Measurements from ENCODE around the gene PTPN23.

Gene PTPN23

DNA sequence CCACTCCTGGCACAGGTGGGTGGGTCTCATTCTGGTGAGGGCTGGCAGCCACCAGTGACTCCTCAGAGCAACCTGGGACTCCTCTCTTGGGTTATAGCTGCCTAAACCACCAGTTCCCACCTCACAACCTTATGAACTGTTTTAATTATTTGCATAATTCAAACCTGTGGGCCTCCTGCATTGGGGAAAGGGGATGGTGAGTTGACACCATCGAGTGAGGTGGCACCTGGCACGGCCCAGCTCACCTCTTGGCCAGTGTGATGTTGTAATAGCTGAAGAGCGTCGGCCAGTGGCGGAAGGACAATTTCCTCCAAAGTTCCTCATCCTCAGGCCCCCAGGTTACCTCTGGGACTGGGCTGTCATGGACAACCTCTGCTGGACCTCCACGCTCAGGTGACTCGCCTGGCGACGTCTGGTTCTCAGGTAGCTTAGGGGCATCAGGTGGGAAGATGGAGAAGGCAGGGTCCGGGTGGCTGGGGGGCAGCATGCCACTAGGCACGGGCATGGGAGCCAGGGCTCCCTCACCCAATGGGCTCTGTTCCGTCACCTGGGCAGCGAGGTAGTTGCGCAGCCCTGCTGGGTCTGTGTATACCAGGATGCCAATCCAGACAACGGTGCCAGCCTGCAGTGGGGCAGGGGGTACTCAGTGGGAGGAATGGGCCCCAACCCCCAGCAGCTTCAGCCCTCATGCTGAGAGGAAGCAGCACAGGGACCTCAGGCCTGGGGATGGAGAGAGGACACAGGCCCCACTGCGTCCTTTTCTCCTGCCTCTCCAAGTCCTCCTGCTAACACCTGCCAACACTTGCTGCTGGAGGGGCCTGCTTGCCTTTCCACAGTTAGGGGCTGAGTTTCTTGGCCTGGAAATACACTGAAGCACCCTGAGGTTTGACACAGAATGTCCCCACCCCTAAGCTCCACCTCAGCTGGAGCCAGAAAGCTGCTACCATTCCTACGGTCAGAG lies 38.5 kb downstream of the PTPN23 start:
- DNase-seq (ENCODE audit: low read depth in 3 of 3): no peak

DNA sequence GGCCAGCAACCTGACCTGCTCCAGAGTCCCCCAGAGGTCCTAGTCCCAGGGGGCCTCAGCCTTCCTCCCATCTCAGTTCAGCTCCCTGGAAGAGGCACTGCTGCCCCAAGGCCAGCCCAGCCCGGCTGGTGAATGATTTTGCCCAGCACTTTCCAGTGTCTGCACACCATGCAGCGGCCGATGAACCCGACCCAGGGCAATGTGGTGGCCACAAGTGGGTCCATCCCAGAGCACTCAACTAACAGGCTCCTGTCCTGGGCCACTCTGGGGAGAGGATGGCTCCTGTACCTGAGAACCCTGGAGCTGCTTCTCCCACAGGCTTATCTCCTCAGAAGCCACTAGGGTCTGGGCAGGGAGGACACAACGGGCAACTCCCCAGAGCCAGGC lies 39.2 kb downstream of the PTPN23 start:
- no peak for DNase-seq (ENCODE audit: low read depth in 3 of 3)

GRCh38 chr3:47420511-47421484 lies 40.0 kb downstream of the PTPN23 start:
- DNase-seq (ENCODE audit: low read depth in 3 of 3): peak; percentile 73 to 79 (median 76)

DNA sequence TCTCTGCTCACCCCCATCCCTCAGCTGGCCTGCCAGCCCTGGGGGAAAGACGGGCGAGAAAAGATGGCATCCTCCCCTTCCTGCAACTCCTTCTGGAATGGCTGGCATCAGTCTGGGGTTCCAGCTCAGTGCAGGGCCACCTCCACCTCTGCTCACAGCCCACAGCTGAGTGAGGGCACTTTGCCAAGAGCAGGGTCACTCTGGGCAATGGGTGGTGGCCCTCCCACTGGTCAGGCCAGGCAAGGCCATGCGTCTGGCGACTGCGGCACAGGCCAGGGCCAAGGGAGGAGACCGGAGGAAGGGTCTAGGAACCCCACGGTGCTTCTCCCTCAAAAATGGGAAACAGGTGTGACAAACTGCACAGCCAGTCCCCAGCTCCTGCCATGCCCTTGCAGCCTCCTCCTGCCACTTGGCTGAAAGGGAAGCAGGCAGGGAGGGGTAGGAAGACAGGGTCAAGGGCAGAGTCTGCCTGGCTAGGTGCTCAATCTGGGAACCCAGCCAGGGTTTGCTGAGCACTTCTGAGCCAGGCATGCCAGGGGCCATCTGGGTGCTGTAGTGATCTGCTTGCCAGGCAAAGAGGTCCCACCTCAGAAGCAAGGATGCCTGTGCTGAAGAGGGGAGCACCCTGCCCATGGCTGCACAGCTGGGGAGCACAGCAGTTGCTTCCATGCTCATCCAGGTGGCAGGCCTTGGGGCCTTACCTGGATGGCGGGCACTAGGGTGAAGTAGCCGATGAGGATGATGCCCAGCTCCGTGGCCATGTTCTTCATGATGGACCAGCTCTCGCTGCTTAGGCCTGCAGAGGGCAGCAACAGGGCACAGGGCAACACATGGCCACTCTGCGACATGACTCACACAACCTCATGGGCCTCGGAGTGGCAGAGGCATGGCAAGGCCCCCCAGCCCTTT lies 41.2 kb downstream of the PTPN23 start:
- no peak for DNase-seq (ENCODE audit: low read depth in 3 of 3)

DNA sequence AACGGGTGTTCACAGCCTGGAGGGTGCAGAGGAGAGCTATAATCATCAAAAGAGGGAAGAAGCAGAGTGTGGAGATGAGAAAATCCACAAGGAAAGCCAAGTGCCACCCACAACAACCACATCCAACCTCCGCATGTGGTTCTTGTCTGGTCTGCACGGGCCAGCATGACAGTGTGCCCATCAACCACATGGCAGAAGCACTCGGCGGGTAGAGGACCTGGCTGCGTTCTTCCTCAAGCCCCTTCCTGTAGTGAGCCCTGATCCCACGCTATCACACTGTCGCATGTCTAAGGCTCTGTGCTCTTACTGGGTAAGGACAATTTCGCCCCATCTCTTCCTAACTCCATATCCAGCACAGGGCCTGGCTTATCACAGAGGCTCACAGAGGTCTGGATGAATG lies 41.9 kb downstream of the PTPN23 start:
- DNase-seq (ENCODE audit: low read depth in 3 of 3): no peak

GRCh38 chr3:47423548-47424145 lies 42.8 kb downstream of the PTPN23 start:
- no peak for DNase-seq (ENCODE audit: low read depth in 3 of 3)

GRCh38 chr3:47424434-47425382 lies 43.9 kb downstream of the PTPN23 start:
- DNase-seq (ENCODE audit: low read depth in 3 of 3): no peak

DNA sequence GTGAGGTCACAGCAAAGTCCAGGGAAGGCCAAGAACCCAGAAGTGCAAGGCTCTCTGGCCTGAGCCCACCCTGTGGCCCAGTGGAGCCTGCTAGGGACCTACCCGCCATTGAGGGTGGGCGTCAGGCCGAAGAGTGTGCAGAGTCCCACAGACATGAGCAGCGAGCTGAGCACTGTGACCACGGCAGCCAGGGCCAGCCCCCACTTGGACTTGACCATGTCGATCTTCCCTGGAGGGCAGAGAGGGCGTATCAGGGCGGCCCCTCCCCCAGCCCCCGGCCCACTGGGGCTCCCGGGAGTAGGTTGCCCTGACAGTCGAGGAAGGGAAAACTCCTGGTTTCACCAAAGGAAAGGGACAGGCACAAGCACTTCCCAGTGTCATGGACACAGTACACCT lies 44.6 kb downstream of the PTPN23 start:
- no peak for DNase-seq (ENCODE audit: low read depth in 3 of 3)

- DNase-seq (ENCODE audit: low read depth in 3 of 3): no peak
Observed at GRCh38 chr3:47425959-47426358, 45.1 kb downstream of the PTPN23 start.

- DNase-seq (ENCODE audit: low read depth in 3 of 3): no peak
Observed at GRCh38 chr3:47427866-47428265, 47.0 kb downstream of the PTPN23 start.

DNA sequence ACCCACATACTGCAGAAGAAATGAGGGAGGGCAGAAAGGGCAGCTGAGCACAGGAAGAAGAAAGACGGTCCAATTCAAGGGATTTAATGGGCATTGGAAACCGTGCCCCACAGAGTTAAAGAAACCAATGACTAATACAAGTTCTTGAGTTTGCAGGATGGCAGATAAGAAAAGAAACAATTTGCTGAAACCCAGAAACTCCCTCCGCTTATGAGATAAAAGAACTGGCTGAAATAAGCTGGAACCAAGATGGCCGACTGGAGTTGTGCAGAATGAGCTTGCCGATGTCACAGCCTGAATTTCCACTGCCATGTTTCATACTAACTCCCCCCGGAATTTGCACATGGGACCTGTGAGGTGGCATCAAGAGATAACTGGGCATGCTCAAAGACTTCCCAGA lies 47.8 kb downstream of the PTPN23 start:
- DNase-seq (ENCODE audit: low read depth in 3 of 3): no peak

- no peak for DNase-seq (ENCODE audit: low read depth in 3 of 3)
Observed at GRCh38 chr3:47429476-47430270, 48.9 kb downstream of the PTPN23 start.

DNA sequence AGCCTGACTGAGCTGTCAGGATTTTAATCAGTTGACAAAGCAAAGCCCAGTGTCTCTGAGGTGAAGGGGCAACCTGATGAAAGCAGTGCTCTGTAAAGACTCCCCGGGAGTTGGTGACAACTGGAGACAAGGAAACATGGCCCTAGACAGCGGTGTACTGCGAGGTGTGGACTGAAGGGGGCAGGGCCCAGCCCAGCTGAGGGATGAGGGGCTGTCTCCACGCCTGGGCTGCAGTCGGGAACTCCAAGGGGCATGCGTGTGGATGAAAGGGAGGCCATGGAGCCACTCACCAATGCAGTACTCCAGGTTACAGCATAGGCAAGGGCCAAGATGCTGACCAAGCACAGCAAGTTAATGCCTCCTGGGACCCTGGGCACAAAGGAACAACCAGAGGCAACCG lies 49.8 kb downstream of the PTPN23 start:
- DNase-seq (ENCODE audit: low read depth in 3 of 3): no peak

GRCh38 chr3:47431225-47431624 lies 50.4 kb downstream of the PTPN23 start:
- no peak for DNase-seq (ENCODE audit: low read depth in 3 of 3)

DNA sequence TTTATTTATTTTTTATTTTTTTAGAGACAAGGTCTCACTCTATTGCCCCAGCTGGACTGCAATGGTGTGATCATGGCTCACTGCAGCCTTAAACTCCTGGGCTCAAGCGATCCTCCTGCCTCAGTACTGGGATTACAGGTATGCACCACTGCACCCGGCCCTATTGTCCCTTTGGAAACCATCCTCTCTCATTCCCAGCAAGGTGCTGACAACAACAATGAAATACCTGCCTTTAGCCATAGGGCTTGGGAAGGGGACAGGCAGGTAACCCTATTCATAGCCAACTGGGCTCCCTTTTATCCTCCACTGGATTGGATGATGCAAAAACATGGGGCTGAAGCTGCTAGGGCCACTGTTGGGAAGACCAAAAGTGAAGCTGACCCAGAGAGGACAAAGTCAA lies 51.9 kb downstream of the PTPN23 start:
- DNase-seq (ENCODE audit: low read depth in 3 of 3): no peak

DNA sequence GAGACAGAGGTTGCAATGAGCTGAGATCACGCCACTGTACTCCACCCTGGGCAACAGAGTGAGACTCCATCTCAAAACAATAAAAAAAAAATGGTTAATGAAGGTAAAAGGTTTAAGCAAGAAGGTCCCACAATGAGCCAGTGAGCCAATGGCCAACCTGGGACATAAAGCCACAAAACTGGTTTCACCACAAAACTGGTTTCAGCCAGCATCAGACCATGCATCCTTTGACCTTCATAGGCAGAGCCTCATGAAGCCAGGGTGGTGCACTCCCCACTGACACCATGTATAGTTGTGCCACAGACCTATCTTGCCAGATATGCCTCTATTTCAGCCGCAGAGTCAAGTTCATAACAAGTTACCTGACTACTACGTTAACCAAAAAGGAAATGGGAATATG lies 53.0 kb downstream of the PTPN23 start:
- no peak for DNase-seq (ENCODE audit: low read depth in 3 of 3)

GRCh38 chr3:47434849-47435248 lies 54.0 kb downstream of the PTPN23 start:
- no peak for DNase-seq (ENCODE audit: low read depth in 3 of 3)

- DNase-seq (ENCODE audit: low read depth in 3 of 3): no peak
Observed at GRCh38 chr3:47436180-47436579, 55.4 kb downstream of the PTPN23 start.

GRCh38 chr3:47440131-47440530 lies 59.3 kb downstream of the PTPN23 start:
- DNase-seq (ENCODE audit: low read depth in 3 of 3): no peak
